Measurements from ENCODE around the gene PTPN4. TPM values are rescaled to one million over a fixed set of nuclear protein-coding genes. Genes with fewer than 3 reads are reported as not detected.

Gene PTPN4
- total and polyA plus RNA-seq, 12 donors = 5.2 to 56.5 (median 40.6) TPM

GRCh38 chr2:119732601-119733164 is 27.0 kb upstream of the PTPN4 start:
- Histone ChIP-seq H3K4me1 (replicated peaks in 1 of 2) (no peaks in the 10 kb centered on the region), H3K27ac (no peak overlapping the region), H3K9me3 (replicated peaks in 1 of 3) (no peaks in the 10 kb centered on the region), H3K27me3 (no peaks in the 10 kb centered on the region), H3K36me3 (replicated peaks in 1 of 2) (no peaks in the 10 kb centered on the region), H3K4me3 (no peak overlapping the region)
- WGBS, 4 donors = 88 to 91% (median 91%) methylated on average over 6 of the region's 6 CpGs
- no peak for TF ChIP-seq CTCF (IDR thresholded peaks at IDR 0.05)
- TF ChIP-seq POLR2A (IDR thresholded peaks at IDR 0.05) = no peak
- intact Hi-C loops (cut with DNase I) = no loop called here
- peak in 1 of 7 donors; percentile 36 for DNase-seq

- no peaks in the 10 kb centered on the region for H3K4me1 ChIP-seq (replicated peaks in 1 of 2)
- TF ChIP-seq POLR2A (IDR thresholded peaks at IDR 0.05) = no peak
- no peak for TF ChIP-seq CTCF (IDR thresholded peaks at IDR 0.05)
- 81 to 92% (median 87%) methylated on average over 1 to 4 of the region's 4 CpGs for WGBS, 4 donors
- no peaks in the 10 kb centered on the region for H3K9me3 ChIP-seq (replicated peaks in 1 of 3)
- DNase-seq = peak in 1 of 7 donors; percentile 41
- H3K27ac ChIP-seq = no peak overlapping the region
- H3K4me3 ChIP-seq = no peak overlapping the region
- intact Hi-C loops (cut with DNase I) = no loop called here
- H3K27me3 ChIP-seq = no peaks in the 10 kb centered on the region
- no peaks in the 10 kb centered on the region for H3K36me3 ChIP-seq (replicated peaks in 1 of 2)
Measured at GRCh38 chr2:119734047-119734446, 25.7 kb upstream of the PTPN4 start.

GRCh38 chr2:119735565-119735964 is 24.2 kb upstream of the PTPN4 start:
- Histone ChIP-seq H3K4me3 (no peak overlapping the region), H3K27me3 (no peaks in the 10 kb centered on the region), H3K9me3 (replicated peaks in 1 of 3) (no peaks in the 10 kb centered on the region), H3K36me3 (replicated peaks in 1 of 2) (no peaks in the 10 kb centered on the region), H3K4me1 (replicated peaks in 1 of 2) (no peaks in the 10 kb centered on the region), H3K27ac (no peak overlapping the region)
- TF ChIP-seq POLR2A (IDR thresholded peaks at IDR 0.05) (no peak), CTCF (IDR thresholded peaks at IDR 0.05) (no peak)
- WGBS, 4 donors = 94% methylated on average over 8 of the region's 8 CpGs
- peak in 1 of 7 donors; percentile 24 for DNase-seq
- intact Hi-C loops (cut with DNase I) = no loop called here

GRCh38 chr2:119736021-119736420 is 23.7 kb upstream of the PTPN4 start:
- intact Hi-C loops (cut with DNase I) = no loop called here
- Histone ChIP-seq H3K36me3 (replicated peaks in 1 of 2) (no peaks in the 10 kb centered on the region), H3K27me3 (no peaks in the 10 kb centered on the region), H3K9me3 (replicated peaks in 1 of 3) (no peaks in the 10 kb centered on the region), H3K27ac (no peak overlapping the region), H3K4me3 (no peak overlapping the region), H3K4me1 (replicated peaks in 1 of 2) (no peaks in the 10 kb centered on the region)
- 63 to 73% (median 66%) methylated on average over 5 of the region's 5 CpGs for WGBS, 4 donors
- DNase-seq = no peak
- no peak for TF ChIP-seq POLR2A (IDR thresholded peaks at IDR 0.05)
- no peak for TF ChIP-seq CTCF (IDR thresholded peaks at IDR 0.05)

All from adrenal gland (tissue), 12 donors.